HG03066 (cell line): ENCODE data around the gene ATG9B.

Source experiments
- ATAC-seq: cut with Tn5 transposase; IDR thresholded peaks from one replicate; pipeline ENCODE4 v1.9.1; 2021; ENCODE audit warnings: low read depth; ENCODE audit not compliant: unreplicated experiment

Gene ATG9B

DNA sequence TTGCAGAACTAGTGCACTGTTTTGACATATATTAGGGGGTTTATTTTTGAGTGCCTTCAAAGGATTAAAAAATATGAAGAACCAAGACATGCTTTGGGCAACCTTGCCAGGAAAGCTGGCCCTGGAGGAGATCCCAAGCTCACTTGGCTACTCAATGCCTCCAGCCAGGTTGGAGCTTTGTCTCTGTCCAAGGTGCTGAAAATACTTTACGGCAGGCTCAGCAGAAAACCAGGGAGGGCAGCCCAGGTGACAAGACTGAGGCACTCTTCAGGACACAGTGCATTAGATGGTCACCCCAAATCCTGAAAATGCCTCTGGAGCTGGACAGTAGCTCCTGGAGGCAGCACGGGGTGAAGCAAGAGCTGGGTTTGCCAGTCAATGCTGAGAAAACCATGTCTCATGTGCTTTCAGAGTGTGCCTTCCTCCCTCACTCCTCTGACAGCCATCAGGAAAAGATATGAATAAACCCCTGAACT, 40.4 kb downstream of the ATG9B start:
- ATAC-seq: no peak

DNA sequence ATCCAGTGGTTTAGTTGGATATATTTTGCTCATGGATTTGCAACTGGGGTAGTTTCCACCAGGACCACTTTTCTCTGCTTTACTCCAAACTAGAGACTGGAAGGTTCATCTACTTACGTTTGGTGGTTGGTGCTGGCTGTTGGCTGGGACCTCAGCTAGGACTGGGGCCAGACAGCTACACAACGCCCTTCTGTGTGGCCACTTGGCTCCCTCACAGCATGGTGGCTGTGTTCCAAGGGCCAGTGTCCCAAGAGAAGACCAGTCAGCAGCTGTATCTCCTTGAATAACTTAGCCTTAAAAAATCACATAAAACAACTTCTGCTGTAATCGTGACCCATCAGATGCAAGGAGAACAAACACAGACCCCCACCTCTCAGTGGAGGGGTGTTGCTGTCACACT, 41.9 kb downstream of the ATG9B start:
- no peak for ATAC-seq

DNA sequence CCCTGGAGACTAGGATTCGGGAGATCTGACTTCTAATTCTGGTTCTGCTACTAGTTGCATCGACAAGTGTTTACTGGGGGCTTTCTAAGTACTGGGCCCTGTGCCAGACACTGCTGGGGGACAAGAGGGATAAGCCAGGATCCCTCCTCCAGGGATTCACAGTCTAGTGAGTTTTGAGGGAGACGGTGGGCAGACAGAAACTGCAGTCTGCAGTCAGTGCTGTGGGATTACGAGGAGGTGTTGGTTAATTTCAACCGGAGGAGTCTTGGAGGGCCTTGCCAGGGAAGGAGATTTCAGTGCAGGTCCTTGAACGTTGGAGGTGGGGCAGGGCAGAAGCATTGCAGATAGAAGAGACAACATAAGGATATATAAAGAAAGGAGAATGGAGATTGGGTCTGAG, 42.6 kb downstream of the ATG9B start:
- ATAC-seq: no peak

DNA sequence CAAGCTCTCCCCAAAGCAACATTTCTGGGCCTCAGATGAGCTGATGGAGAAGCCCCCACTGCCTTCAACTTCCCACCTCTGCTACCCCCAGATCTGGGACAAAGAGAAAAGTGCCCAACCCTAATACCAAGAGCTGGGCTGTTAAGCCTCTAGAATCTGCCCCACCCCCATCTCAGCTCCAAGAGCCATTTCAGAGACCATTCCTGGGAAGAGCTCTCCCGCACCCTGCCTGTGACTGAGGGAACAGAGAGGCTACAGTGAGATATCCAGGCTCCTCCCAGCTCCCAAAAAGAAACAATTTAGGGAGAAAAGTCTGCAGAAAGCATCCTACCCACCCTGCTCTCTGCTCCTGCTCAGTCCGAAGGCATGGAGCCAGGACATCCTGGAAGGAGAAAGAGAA, 43.6 kb downstream of the ATG9B start:
- no peak for ATAC-seq

DNA sequence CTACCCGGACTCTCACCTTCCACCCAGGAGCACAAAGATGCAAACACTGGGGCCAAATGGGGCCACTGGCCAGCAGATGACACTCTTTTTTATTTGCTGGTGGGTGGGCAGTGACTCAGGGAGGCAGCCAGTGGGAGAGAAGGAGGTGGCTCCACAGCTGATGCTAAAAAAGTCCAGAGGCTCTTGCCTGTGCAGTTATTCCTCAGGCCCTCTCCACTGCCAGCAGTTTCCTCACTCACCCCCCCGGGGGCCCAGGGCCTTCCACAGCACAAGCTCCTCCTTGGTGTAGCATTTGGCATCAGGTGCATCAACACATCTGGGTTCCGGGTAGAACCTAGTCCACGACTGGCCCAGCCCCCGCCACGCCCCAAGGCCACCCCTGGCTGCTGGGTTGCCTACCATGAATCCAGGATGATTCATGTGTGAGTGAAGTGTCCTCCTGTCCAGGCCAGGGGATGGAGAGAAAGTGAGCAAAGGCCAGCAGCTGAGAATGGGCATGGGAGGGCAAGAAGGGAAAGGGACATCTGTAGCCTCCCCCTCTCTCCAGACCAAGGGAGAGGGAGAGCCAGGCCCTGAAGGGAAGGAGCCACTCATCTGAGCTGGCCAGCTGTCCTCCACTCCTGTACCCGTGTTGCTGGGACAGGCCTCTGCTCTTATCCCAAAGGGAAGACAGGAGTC, 44.4 kb downstream of the ATG9B start:
- no peak for ATAC-seq

DNA sequence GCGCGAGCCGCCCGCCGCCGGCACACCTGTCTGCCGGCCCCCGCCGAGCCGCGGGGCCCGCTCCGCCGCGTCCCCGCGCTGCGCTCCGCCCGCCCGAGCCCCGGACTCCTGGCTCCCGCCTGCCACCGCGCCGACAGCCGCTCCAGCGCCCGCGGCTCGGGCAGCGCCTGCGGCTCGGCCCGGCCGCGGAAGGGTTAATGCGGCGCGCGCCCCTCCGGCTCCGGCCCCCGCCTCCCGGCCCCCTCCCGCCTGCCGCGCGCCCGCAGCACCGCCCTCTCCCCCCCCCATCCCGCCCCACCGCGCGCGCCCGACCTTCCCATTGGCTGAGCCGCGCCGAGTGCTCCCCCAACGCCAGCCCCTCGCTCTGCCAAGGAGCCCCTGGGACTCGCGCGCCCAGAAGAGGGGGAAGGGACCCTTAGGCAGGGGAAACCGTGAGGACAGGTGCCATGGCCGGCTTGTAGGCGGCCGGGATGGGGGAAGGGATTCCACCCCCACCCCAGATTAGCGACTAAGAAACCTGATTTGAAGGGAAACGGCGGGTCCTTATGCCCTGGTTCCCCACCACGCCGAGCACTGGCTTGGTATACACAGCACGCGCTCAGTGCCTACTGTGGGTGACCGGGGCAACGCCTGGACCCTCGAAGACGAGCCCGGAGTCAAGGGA, 46.0 kb downstream of the ATG9B start, which contains the start of gene KCNH2:
TSS of gene KCNH2 (minus strand) at position 196 of the 664 bp plus-strand sequence. CDS start 408 bp downstream, outside the sequence.
- no peak for ATAC-seq

DNA sequence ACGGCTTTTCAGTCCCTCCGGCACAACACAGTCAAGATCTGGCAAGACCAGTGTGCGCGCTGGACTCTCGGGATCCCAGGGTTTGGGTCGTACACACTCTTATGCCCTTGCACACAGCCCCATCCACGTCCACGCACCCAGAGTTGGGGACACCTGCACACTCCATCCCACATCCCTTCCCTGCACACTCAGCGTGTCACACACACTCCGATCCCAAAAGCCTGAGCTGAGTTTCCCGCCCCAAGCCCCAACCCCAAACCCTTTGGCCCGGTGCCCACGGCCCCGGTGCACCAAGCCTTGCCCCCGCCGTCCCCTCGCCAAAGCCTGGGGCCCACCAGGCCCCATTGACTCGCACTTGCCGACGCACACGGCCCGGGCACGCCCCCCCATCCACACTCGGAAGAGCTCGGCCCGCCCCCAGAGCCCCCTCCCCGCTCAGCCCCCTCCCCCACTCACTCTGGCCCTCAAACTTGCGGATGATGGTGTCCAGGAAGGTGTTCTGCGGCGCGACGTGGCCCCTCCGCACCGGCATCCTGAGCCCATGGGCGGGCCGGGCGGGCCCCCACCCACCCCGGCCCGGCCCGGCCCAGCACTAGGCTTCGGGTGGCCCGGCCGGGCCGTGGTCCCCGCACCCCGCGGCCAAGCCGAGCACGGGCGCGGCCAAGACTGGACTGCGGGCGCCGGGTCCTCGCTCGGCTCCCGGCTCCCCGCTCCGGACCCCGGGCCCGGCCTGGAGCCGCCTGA, 46.7 kb downstream of the ATG9B start:
- no peak for ATAC-seq

DNA sequence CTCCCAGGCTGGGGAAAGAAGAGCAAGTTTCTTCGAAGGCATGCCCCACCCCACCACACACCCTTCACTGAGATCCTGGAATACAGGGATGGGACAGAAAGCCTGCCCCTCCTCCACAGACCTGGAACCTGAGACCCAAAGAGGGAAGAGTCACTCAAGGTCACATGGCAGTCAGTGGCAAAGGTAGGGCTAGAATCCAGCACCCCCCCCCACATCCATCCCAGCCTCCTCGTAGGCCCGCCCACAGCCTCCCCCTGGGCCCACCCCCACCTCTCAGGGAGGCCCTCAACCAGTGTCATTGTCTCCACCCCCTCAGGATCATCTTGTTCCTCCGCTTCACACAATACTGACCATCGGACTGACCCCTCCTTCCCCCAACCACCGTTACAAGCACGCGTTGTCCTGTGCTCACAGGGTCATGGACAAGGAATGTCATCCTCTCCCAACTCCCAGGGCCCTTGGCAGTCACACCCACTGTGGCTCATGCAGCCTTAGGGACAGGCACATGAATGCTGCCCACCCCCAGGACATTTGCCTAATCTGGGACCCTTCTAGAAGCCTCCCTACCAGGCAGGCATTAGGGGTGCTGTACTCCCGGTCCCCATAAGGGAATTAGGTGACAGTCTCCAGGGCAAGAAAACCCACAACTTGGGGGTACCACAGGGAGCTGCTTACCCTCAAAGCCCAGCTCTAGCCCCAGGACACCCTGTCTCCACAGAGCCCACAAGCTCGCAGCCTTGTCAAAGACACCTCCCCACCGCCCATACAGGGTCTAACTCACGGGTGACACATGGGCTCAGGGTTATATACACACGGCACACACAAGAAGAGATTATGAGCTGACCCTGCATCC, 47.5 kb downstream of the ATG9B start:
- ATAC-seq: no peak

DNA sequence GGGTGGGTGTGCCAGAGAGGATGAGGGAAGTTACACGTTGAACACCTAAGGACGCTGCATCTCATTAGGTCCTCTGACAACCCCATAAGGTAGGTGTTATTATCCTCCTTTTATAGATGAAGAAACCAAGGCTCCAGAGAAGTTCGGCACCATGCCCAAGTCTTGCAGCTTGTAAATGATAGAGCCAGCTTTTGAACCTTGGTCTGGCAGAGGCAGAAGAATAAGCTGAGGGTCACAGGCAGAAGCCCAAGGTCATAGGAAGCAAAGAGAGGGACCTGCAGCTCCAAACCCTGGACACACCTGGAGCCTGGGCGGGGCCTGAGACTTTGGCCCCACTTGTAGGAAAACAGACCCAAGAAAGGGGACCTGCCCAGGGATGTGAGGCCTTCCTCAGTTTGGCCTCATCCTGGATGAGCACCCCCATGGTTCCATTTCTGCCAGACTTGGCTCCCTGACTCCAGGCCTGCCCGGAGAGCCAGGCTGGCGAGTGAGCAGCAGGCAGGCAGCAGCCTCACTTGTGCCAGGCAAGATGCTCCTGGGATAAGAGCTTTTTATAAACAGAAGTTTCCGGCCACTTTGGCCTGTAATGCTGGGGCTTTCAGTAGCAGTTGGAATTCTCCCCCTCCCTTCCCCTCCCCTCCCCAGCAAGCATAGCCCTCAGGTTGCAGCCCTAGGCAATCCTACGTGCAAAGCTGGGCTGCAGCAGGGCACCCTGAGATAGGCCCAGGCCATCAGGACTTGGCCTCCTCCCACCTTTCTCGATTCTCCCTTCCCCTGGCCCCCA, 48.6 kb downstream of the ATG9B start:
- ATAC-seq: no peak

DNA sequence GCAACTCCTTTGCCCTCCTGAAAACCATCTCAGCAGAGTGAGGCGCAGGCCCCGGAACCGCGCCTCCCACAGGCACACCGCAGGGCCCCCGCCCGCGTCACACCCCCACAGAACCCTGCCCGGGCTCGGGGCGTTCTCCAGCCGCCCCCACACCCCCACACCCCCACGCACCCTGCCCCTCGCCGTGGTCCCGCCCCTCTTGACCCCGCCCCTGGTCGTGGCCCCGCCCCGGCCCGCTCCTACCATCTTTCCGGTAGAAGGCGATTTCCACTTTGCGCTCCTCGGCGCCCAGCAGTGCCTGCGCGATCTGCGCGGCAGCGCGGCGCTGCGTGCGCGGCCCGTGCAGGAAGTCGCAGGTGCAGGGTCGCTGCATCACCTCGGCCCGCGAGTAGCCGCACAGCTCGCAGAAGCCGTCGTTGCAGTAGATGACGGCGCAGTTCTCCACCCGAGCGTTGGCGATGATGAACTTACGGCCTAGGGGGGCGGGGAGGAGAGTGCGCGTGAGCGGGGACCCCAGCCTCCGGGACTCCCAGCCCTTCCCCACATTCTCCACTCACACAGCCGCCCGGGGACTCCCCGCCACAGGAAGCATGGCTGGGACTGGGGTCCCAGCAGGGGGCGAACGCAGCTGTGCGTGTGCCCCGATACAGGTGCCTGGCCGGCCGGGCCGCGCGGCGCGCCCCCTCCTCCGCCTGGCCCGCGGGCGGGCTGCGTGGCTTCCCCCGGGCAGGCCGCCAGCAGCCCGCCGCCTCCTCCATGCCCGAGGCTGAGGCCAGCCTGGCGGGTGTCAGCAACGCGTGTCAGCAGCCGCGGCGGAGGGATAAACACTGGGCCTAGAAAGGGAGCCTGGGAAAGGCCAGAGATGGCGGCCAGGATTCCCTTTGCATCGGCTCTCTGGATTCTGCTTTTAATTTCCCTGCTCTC, 49.6 kb downstream of the ATG9B start:
- ATAC-seq: no peak

DNA sequence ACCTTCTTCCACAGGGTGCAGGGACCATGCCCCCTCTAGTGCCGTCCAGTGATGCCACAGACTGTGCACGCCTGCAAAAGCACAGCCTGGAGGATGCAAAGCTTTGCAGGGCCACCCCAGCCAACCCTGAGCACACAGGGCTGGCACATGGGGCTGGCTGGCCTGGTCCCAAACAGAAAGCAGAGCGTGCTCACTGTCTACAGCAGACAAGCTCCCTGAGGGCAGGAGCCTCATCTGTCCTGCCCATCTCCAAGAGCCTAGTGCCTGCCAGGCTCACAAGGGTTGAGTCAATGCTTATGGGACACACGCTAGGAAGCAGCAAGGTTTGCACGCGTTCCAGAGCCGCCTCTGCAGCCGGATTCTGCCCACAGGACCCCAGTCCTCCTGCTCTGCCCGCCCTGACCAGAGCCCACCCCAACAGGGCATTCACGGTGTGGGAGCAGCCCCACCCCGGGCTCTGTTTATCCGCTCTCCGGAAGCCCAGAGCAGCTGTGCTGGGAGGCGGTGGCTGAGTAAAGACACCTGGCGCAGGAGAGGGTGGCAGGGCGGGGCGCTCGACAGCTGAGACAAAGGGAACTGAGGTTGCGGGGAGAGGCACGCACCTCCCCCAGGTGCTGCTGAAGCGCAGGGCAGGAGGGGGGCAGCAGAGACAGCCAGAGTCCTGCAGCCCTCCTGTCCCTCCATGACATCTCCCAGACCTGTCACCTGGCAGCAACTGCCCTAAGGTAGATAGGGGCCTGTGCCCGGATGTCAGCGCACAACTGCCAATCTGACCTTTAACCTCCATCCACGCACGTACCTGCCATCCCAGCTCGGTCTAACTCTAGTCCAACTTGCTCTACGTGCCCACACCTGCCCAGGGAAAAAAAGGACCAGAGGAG, 50.5 kb downstream of the ATG9B start:
- no peak for ATAC-seq

DNA sequence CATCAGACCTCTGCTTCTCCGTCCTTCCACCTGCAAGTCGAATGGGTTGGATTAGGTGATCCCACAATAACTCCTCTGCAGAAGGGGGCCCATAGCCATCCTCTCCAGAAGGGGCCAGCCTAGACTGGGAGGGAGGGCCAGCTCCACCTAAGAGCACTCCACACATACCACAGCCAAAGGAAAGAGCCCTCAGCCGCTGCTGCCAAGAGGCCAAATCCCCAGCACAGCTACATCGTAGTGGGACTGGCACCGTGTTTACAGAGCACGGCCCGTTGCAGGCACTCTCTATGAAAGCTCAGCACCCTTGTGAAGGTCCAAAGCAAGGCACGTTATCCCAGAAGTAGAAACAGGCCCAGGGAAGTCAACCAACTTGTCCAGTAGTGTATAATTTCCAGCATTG, 51.6 kb downstream of the ATG9B start:
- ATAC-seq: no peak

DNA sequence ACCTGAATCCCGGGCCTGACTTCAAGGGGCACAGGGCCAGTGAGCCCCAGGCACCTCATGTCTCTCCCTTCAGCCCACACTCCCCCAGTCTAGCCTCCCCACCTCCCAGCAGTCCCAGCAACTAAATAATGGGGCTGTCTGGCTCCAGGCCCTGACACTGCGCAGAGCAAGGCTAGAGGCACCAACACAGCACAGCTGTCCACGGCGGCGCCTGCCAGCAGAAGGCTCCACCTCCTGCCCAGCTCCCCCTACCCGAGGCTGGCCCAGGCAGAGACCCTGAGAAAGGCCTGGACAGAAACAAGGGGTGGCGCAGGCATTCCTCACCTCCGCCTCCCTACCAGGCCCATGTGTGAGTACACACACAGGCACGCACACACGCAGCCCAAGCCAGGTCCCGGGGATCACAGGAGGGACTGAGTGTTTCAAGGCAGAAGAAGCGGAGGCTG, 52.2 kb downstream of the ATG9B start:
- no peak for ATAC-seq

DNA sequence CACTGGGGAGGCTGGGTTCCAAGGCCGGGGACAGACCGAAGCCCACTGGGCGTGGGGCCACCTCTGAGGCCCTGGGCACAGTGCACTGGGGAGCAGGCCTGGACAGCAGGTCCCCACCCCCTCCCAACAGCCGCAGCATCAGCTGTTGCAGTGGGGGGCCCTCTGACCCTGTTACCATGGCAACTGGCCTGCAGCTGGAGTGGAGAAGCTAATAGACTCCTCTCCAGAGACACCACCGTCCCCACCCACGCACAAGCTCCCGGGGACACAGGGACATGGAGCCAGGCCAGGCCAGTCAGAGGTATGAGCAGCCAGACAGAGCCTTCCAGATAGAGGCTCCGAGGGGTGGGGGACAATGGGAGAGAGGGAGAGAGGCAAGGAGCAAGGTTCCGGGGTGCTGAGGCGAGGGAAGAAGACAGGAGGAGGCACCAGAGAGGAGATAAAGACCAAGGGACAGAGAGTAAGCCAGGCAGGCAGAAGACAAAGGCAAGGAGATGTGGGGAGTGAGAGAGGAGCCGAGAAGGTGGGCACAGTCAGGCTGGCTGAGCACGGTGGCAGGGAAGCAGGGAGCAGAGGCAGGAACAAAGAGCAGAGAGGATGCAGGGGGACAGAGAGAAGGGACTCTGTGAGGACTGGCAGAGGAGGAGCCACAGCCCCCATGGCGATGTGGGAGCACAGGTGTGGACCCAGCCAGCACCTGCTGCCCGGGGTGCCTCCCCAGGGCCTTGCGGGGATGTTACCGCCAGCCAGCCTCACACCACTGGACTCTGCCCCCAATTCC, 52.9 kb downstream of the ATG9B start:
- no peak for ATAC-seq

DNA sequence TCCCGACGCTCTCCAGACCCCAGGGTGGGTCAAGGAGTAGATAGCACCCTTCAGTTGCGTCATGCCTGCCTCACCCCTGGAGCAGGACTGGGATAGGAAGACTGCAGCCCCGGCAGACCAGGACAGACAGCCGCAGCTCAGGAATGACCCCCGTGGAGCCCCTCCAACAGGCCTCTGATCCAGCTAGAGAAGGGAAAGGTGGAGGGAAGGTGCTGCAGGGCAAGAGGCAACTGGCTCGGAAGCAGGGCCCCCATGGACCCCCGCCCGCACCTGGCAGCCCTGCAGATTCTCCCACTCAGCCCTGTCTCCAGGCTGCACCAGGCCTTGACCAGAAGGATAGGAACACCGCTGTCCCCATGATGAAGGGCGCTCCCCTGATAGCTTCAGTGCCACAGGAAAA, 53.9 kb downstream of the ATG9B start:
- no peak for ATAC-seq

DNA sequence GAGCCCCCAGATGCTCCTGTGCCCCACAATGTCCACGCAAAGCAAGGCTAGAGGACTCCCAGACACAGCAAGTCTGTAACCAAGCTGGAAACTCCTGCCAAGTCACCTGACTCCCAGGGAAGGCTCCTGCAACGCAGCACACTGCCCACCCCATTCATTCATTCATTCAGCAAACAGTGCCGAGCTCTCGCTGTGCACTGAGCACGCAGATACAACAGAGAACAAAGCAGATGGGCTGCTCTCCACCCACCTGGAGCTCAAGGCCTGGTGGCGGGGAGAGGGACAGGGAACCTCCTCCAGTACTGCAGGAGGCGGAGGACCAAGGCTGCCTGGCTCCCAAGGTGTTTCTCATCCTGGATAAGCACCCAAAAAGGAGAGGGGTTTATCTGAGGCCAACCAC, 54.8 kb downstream of the ATG9B start:
- no peak for ATAC-seq

DNA sequence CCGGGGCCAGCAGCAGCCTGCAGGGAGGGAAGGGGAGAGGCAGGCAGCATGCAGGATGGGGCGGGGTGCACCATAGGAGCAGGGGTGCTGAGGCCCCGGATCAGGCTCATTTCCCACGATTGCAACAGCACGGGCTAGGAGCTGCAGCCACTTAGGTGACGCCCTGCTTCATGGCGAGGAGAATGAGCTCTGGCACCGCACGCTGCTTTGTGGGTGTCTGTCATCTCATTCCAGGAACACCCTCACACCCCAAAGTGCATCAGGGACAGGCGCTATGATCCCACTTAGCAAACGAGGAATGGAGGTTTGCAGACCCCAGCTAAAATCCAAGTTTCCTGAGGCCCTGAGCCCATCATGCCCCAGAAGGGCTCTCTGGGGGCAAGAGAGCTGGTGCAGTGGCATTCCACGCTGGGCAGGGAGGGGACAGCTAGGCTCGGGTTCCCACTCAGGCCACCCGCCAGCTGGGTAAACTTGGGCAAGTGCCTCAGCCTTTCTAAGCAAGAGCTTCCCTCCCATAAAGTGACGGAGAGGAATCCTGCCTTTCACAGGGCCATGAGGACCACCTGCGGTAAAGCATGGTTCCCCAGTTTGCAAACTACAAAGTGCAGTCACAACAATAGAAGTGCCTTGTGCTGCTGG, 55.4 kb downstream of the ATG9B start:
- no peak for ATAC-seq
